ENCODE measurements around the gene FLYWCH2.

- no peak for TF ChIP-seq CTCF (IDR thresholded peaks at IDR 0.05; ENCODE audit: insufficient read depth, low read depth, low read length)
- no peak for TF ChIP-seq EZH2 (IDR thresholded peaks at IDR 0.05; ENCODE audit: insufficient read depth, low read length)
Measured at GRCh38 chr16:2857451-2858244, 25.4 kb upstream of the FLYWCH2 start, which contains the start of gene PRSS22.
